ENCODE results near the gene NAP1L1.

The NAP1L1 gene

DNA sequence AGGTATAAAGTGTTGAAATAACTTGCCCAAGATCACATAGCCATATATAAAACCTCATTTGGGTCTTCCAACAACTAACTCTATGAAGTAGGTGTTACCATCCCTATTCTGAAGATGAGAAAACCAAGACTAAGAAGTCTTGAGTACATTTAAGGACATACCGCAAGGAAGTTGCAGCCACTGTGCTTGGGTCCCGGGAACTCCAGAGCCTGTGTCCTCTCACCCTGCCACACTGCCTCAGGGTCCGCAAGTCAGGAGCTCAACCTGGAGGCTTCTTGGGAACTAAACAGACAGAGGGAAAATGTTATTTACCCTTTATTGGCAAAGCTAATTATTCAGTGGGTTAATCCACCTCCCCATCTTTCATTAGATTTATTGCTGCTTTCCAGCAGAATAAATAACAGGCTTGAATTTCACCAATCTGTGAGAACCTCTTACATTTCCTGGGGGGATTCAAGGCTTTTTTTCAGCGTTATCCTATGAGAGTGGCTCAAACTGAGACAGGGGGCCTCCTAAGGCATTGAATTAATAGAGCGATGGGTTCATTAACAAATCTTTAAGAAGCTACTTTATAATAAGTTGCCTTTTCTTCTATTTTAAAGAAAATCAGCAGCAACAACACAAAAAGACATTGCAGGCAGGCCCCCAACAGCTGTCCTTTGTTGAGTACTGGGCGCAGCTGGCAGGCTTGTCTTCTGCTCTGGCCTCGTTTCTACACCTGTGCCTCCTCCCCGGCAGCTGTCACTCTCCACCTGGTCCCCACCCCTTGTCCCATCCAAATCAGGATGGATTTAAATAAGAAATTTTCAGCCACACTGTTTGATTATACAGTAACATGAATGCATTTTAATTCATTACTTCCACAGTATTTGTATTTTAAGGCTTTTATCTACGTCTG lies 78.2 kb downstream of the NAP1L1 start:
- no peaks in the 10 kb centered on the region for H3K36me3 ChIP-seq (ENCODE audit: control insufficient read depth, insufficient read depth, low read length)
- H3K4me1 ChIP-seq (ENCODE audit: control insufficient read depth, insufficient read depth, low read length) = no peaks in the 10 kb centered on the region
- 62 to 72% methylated on average over 7 to 9 of the region's 9 CpGs for WGBS, 2 experiments
- no peaks in the 10 kb centered on the region for H3K9me3 ChIP-seq (ENCODE audit: control insufficient read depth, low read length)
- H3K4me3 ChIP-seq (ENCODE audit: insufficient read depth, low read depth, low read length) = no peak overlapping the region
- no peaks in the 10 kb centered on the region for H3K27me3 ChIP-seq (ENCODE audit: control insufficient read depth, insufficient read depth, low read length, poor library complexity, severe bottlenecking)
- H3K27ac ChIP-seq (ENCODE audit: insufficient read depth, low read depth, low read length, poor library complexity, severe bottlenecking) = no peak overlapping the region

DNA sequence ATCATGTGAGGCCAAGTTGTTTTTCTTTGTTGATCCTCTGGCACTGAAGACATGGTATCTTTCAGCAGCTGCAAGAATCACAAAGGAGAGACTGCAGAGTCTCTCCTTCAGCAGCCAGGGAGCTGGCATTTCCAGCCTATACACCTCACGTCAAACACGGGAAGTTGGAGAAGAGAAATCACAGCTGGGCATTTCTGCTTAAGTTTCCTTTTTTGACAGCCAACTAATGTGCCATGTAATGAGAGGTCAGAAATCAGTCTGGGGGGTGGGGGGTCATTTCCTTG lies 81.2 kb downstream of the NAP1L1 start:
- H3K27me3 ChIP-seq (ENCODE audit: control insufficient read depth, insufficient read depth, low read length, poor library complexity, severe bottlenecking) = no peaks in the 10 kb centered on the region
- 73% methylated on average over 2 of the region's 2 CpGs for WGBS, 2 experiments
- no peaks in the 10 kb centered on the region for H3K36me3 ChIP-seq (ENCODE audit: control insufficient read depth, insufficient read depth, low read length)
- H3K27ac ChIP-seq (ENCODE audit: insufficient read depth, low read depth, low read length, poor library complexity, severe bottlenecking) = no peak overlapping the region
- no peaks in the 10 kb centered on the region for H3K4me1 ChIP-seq (ENCODE audit: control insufficient read depth, insufficient read depth, low read length)
- no peak overlapping the region for H3K4me3 ChIP-seq (ENCODE audit: insufficient read depth, low read depth, low read length)
- H3K9me3 ChIP-seq (ENCODE audit: control insufficient read depth, low read length) = no peaks in the 10 kb centered on the region

DNA sequence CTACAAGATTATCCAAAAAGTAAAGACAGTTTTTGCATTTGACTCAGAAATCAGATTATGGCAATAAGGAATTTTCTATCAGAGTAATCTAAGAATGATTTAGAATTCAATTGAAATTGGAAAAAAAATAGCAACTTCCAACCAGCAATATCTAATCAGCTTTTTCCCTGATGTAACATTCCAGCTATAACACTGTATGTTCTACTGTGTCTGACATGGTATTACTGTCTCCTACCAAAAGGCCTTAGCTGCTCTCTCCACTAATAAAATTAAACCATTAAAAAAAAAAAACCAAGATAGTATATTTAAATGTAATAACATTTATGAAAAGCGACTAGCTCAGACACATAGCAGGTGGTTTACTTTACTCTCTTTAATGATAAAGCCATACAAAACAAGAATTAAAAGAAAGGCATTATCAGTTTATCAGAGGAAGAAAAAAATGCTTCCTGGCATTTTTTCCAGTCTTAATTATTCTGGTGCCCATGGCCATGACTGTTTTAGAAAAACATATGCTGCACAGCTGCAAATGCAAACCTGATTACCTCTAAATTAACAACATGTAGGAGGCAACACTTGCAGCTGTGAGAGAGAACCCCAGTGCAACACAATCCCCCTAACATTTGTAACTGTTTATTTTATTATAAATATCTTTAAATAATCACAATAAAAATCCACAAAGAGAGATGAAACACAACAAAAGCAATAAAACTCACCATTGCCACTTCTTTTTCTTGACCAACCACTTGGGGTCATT lies 81.7 kb downstream of the NAP1L1 start:
- Histone ChIP-seq H3K4me3 (ENCODE audit: insufficient read depth, low read depth, low read length) (no peak overlapping the region), H3K27me3 (ENCODE audit: control insufficient read depth, insufficient read depth, low read length, poor library complexity, severe bottlenecking) (no peaks in the 10 kb centered on the region), H3K9me3 (ENCODE audit: control insufficient read depth, low read length) (no peaks in the 10 kb centered on the region), H3K4me1 (ENCODE audit: control insufficient read depth, insufficient read depth, low read length) (no peaks in the 10 kb centered on the region), H3K36me3 (ENCODE audit: control insufficient read depth, insufficient read depth, low read length) (no peaks in the 10 kb centered on the region), H3K27ac (ENCODE audit: insufficient read depth, low read depth, low read length, poor library complexity, severe bottlenecking) (no peak overlapping the region)
- no CpG with 5 or more reads among the region's 1 CpG for WGBS, 2 experiments

- no peaks in the 10 kb centered on the region for H3K9me3 ChIP-seq (ENCODE audit: control insufficient read depth, low read length)
- no peak overlapping the region for H3K4me3 ChIP-seq (ENCODE audit: insufficient read depth, low read depth, low read length)
- no peaks in the 10 kb centered on the region for H3K4me1 ChIP-seq (ENCODE audit: control insufficient read depth, insufficient read depth, low read length)
- no peak overlapping the region for H3K27ac ChIP-seq (ENCODE audit: insufficient read depth, low read depth, low read length, poor library complexity, severe bottlenecking)
- 87 to 92% methylated on average over 4 of the region's 4 CpGs for WGBS, 2 experiments
- H3K36me3 ChIP-seq (ENCODE audit: control insufficient read depth, insufficient read depth, low read length) = no peaks in the 10 kb centered on the region
- no peaks in the 10 kb centered on the region for H3K27me3 ChIP-seq (ENCODE audit: control insufficient read depth, insufficient read depth, low read length, poor library complexity, severe bottlenecking)
Measured at GRCh38 chr12:75998292-75999063, 86.0 kb downstream of the NAP1L1 start.

GRCh38 chr12:75997658-75998057 lies 86.8 kb downstream of the NAP1L1 start:
- no peak overlapping the region for H3K4me3 ChIP-seq (ENCODE audit: insufficient read depth, low read depth, low read length)
- 94 to 95% methylated on average over 3 of the region's 3 CpGs for WGBS, 2 experiments
- no peaks in the 10 kb centered on the region for H3K9me3 ChIP-seq (ENCODE audit: control insufficient read depth, low read length)
- H3K27me3 ChIP-seq (ENCODE audit: control insufficient read depth, insufficient read depth, low read length, poor library complexity, severe bottlenecking) = no peaks in the 10 kb centered on the region
- H3K4me1 ChIP-seq (ENCODE audit: control insufficient read depth, insufficient read depth, low read length) = no peaks in the 10 kb centered on the region
- H3K36me3 ChIP-seq (ENCODE audit: control insufficient read depth, insufficient read depth, low read length) = no peaks in the 10 kb centered on the region
- H3K27ac ChIP-seq (ENCODE audit: insufficient read depth, low read depth, low read length, poor library complexity, severe bottlenecking) = no peak overlapping the region

DNA sequence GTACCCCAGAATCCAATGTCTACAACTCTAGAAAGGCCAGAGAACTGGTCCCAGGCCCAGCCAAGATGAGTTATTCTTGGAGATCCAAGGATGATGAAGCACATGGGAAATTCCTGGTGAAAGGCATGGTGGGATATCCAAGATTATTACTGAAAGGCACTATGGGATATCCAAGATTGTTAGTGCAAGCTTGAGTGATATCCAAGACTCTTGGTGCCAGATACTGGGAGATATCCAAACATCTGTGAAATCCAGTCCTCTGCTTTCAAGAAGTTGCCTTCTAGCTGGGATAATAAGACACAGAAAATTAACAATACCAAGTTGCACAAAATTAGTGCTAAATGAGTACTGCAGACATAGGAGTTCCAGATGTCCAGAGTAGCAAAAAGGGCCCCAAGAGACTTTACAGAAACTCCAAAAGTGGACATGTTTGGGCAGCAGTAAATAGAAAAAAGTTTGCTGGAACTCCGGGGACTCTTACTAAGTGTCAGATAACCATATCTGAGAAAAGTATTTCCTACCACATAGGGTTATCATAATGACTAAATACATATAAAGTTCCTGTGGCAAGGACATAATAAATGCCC lies 87.5 kb downstream of the NAP1L1 start:
- Histone ChIP-seq H3K4me3 (ENCODE audit: insufficient read depth, low read depth, low read length) (no peak overlapping the region), H3K27ac (ENCODE audit: insufficient read depth, low read depth, low read length, poor library complexity, severe bottlenecking) (no peak overlapping the region), H3K9me3 (ENCODE audit: control insufficient read depth, low read length) (no peaks in the 10 kb centered on the region), H3K36me3 (ENCODE audit: control insufficient read depth, insufficient read depth, low read length) (no peaks in the 10 kb centered on the region), H3K4me1 (ENCODE audit: control insufficient read depth, insufficient read depth, low read length) (no peaks in the 10 kb centered on the region), H3K27me3 (ENCODE audit: control insufficient read depth, insufficient read depth, low read length, poor library complexity, severe bottlenecking) (no peaks in the 10 kb centered on the region)
- 80 to 100% methylated on average over 1 of the region's 1 CpG for WGBS, 2 experiments

DNA sequence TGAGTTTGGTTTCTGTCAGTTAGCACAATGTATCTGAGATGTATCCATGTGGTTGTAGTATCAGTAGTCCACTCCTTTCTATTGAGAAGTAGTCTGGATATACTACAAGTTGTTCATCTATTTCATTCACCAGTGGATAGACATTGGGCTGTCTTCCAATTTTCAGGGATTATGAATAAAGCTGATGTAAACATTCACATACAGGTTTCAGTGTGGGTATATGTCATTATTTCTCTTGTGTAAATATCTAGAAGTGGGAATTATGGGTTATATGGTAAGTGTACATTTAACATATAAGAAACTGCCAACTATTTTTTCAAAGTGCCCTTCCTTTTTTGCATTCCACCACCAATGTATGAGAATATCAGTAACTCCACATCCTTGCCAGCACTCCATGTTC lies 88.8 kb downstream of the NAP1L1 start:
- Histone ChIP-seq H3K27me3 (ENCODE audit: control insufficient read depth, insufficient read depth, low read length, poor library complexity, severe bottlenecking) (no peaks in the 10 kb centered on the region), H3K4me1 (ENCODE audit: control insufficient read depth, insufficient read depth, low read length) (no peaks in the 10 kb centered on the region), H3K36me3 (ENCODE audit: control insufficient read depth, insufficient read depth, low read length) (no peaks in the 10 kb centered on the region), H3K4me3 (ENCODE audit: insufficient read depth, low read depth, low read length) (no peak overlapping the region), H3K9me3 (ENCODE audit: control insufficient read depth, low read length) (no peaks in the 10 kb centered on the region), H3K27ac (ENCODE audit: insufficient read depth, low read depth, low read length, poor library complexity, severe bottlenecking) (no peak overlapping the region)

GRCh38 chr12:75994069-75994740 lies 90.3 kb downstream of the NAP1L1 start:
- 82 to 84% methylated on average over 4 of the region's 4 CpGs for whole genome bisulfite sequencing, 2 experiments
- Histone ChIP-seq H3K36me3 (ENCODE audit: control insufficient read depth, insufficient read depth, low read length) (no peaks in the 10 kb centered on the region), H3K9me3 (ENCODE audit: control insufficient read depth, low read length) (no peaks in the 10 kb centered on the region), H3K4me3 (ENCODE audit: insufficient read depth, low read depth, low read length) (no peak overlapping the region), H3K4me1 (ENCODE audit: control insufficient read depth, insufficient read depth, low read length) (no peaks in the 10 kb centered on the region), H3K27ac (ENCODE audit: insufficient read depth, low read depth, low read length, poor library complexity, severe bottlenecking) (no peak overlapping the region), H3K27me3 (ENCODE audit: control insufficient read depth, insufficient read depth, low read length, poor library complexity, severe bottlenecking) (no peaks in the 10 kb centered on the region)

GRCh38 chr12:75991753-75992152 lies 92.7 kb downstream of the NAP1L1 start:
- no peaks in the 10 kb centered on the region for H3K4me1 ChIP-seq (ENCODE audit: control insufficient read depth, insufficient read depth, low read length)
- 68 to 69% methylated on average over 5 of the region's 5 CpGs for WGBS, 2 experiments
- H3K27ac ChIP-seq (ENCODE audit: insufficient read depth, low read depth, low read length, poor library complexity, severe bottlenecking) = no peak overlapping the region
- H3K36me3 ChIP-seq (ENCODE audit: control insufficient read depth, insufficient read depth, low read length) = no peaks in the 10 kb centered on the region
- no peak overlapping the region for H3K4me3 ChIP-seq (ENCODE audit: insufficient read depth, low read depth, low read length)
- no peaks in the 10 kb centered on the region for H3K27me3 ChIP-seq (ENCODE audit: control insufficient read depth, insufficient read depth, low read length, poor library complexity, severe bottlenecking)
- H3K9me3 ChIP-seq (ENCODE audit: control insufficient read depth, low read length) = no peaks in the 10 kb centered on the region
